ENCODE results near the gene KBTBD4. TPM values are rescaled to one million over a fixed set of nuclear protein-coding genes. Genes with fewer than 3 reads are reported as not detected.

The KBTBD4 gene
- polyA plus RNA-seq, 3 donors: 2.8 to 16.9 (median 13.8) TPM

DNA sequence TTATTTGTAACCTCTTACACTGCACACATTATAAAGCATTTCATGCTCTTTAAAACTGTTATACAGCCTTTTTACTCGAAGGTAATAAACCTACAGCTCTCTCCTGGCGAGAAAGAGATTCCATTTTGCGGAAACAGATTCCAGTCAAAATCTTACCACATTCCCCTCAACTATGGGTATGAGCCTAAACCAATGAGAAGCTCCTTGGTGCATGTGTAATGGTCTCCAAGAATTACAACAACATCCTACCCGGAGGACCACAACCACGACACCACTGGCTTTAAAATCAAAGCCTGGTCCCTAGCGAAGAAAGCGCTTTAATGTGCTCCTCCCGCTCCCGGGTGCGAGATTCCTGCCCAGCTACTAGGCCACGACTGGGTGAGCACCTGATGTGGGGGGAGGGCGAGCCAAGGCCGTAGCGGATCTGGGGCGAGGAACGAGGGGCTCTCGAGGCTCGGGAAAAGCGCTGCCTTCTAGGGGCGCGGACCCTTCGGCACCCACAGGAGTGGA is 26.7 kb downstream of the KBTBD4 start:
- Histone ChIP-seq H4K20me1 (ENCODE audit: insufficient read depth, low read length) (peaks cover 23% of the 10 kb centered on the region), H3K27ac (ENCODE audit: low read depth in 1 of 2, low read length in 2 of 2) (peak overlapping the region; percentile 94 to 98), H3K4me3 (replicated peaks in 1 of 3; ENCODE audit: low read depth in 2 of 3, low read length in 3 of 3) (peak overlapping the region; percentile 81 to 96 (median 92)), H3K4me1 (ENCODE audit: control insufficient read depth in 1 of 2, insufficient read depth in 2 of 2, low read length in 2 of 2) (peaks cover 52 to 62% of the 10 kb centered on the region in 2 donors), H2AFZ (ENCODE audit: insufficient read depth, low read depth, low read length, poor library complexity, severe bottlenecking) (peak overlapping the region; percentile 85), H3K4me2 (replicated peaks; ENCODE audit: extremely low read depth, low read length, poor library complexity, severe bottlenecking) (peak overlapping the region; percentile 95), H3K36me3 (replicated peaks in 1 of 2; ENCODE audit: control insufficient read depth in 1 of 2, insufficient read depth in 2 of 2, low read length in 2 of 2) (no peaks in the 10 kb centered on the region), H3K9me3 (replicated peaks in 1 of 2; ENCODE audit: control insufficient read depth in 1 of 2, insufficient read depth in 1 of 2, low read length in 2 of 2) (no peaks in the 10 kb centered on the region), H3K9ac (ENCODE audit: insufficient read depth, low read length, poor library complexity, severe bottlenecking) (peak overlapping the region; percentile 94), H3K79me2 (ENCODE audit: insufficient read depth, low read length) (peaks cover 64% of the 10 kb centered on the region), H3K27me3 (ENCODE audit: control insufficient read depth in 2 of 2, insufficient read depth in 2 of 2, low read length in 2 of 2) (no peaks in the 10 kb centered on the region)
- Mint-ChIP-seq H3K36me3 (peaks cover 7 to 11% of the 10 kb centered on the region in 2 donors), H3K4me1 (peaks cover 48% of the 10 kb centered on the region), H3K9me3 (peaks cover 0 to 2% (median 0%) of the 10 kb centered on the region in 7 donors), H3K27me3 (ENCODE audit: low read depth in 3 of 3) (no peaks in the 10 kb centered on the region), H3K27ac (peak overlapping the region; percentile 98 to 99 (median 99)), H3K4me3 (peak overlapping the region; percentile 96 to 98)
- DNase-seq: peak; percentile 46 to 72 (median 59)
- WGBS (ENCODE audit: insufficient coverage): 0% methylated on average over 20 of the region's 22 CpGs
- no peak for TF ChIP-seq CTCF (IDR thresholded peaks at IDR 0.05)
- intact Hi-C loops (cut with micrococcal nuclease): loop anchor here (2.0 to 5.0 kb wide), 4 partner anchors 35 to 55 kb away; no protein-coding TSS in a partner anchor

DNA sequence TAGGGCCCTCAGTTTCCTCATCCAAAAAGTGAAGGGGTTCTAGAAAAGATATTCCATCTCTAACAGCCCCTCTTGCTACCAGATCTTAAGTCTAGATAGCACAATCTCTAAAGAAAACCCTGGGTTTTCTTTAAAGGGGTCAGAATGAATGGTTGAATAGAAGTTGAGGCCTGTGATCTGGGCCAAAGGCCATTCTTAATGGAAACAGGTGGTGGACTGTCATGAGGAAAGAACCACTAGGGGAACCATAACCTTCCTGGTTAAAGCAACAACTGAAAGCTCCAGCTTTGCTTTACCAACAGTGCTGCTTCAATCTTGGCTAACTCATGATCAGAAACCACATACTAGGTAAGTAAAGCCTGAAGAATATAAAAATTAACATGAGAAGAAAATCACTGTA is 27.7 kb downstream of the KBTBD4 start:
- peak; percentile 36 for TF ChIP-seq CTCF (IDR thresholded peaks at IDR 0.05)
- peaks cover 0 to 2% (median 0%) of the 10 kb centered on the region in 7 donors for H3K9me3 Mint-ChIP-seq
- Histone ChIP-seq H3K9me3 (replicated peaks in 1 of 2; ENCODE audit: control insufficient read depth in 1 of 2, insufficient read depth in 1 of 2, low read length in 2 of 2) (no peaks in the 10 kb centered on the region), H3K9ac (ENCODE audit: insufficient read depth, low read length, poor library complexity, severe bottlenecking) (peak overlapping the region; percentile 5), H3K27ac (ENCODE audit: low read depth in 1 of 2, low read length in 2 of 2) (peak overlapping the region; percentile 94 to 98), H3K79me2 (ENCODE audit: insufficient read depth, low read length) (peaks cover 74% of the 10 kb centered on the region), H4K20me1 (ENCODE audit: insufficient read depth, low read length) (peaks cover 29% of the 10 kb centered on the region), H3K4me2 (replicated peaks; ENCODE audit: extremely low read depth, low read length, poor library complexity, severe bottlenecking) (peak overlapping the region; percentile 95), H3K27me3 (ENCODE audit: control insufficient read depth in 2 of 2, insufficient read depth in 2 of 2, low read length in 2 of 2) (no peaks in the 10 kb centered on the region), H3K4me1 (ENCODE audit: control insufficient read depth in 1 of 2, insufficient read depth in 2 of 2, low read length in 2 of 2) (peaks cover 58 to 68% of the 10 kb centered on the region in 2 donors), H3K36me3 (replicated peaks in 1 of 2; ENCODE audit: control insufficient read depth in 1 of 2, insufficient read depth in 2 of 2, low read length in 2 of 2) (peaks cover 0 to 2% of the 10 kb centered on the region in 2 donors), H2AFZ (ENCODE audit: insufficient read depth, low read depth, low read length, poor library complexity, severe bottlenecking) (no peak overlapping the region), H3K4me3 (replicated peaks in 1 of 3; ENCODE audit: low read depth in 2 of 3, low read length in 3 of 3) (peak overlapping the region in 2 of 3 experiments; percentile 92 to 96)
- H3K4me1 Mint-ChIP-seq: peaks cover 49% of the 10 kb centered on the region
- H3K27ac Mint-ChIP-seq: peak overlapping the region; percentile 95 to 99 (median 99)
- no peaks in the 10 kb centered on the region for H3K27me3 Mint-ChIP-seq (ENCODE audit: low read depth in 3 of 3)
- H3K4me3 Mint-ChIP-seq: peak overlapping the region; percentile 83 to 98
- DNase-seq: peak in 2 of 3 donors; percentile 29 to 35
- intact Hi-C loops (cut with micrococcal nuclease): loop anchor here (5.0 kb wide), 3 partner anchors 34 to 54 kb away; no protein-coding TSS in a partner anchor
- peaks cover 11% of the 10 kb centered on the region in 2 donors for H3K36me3 Mint-ChIP-seq
